GM19468 (cell line): ENCODE data around the gene HOXB4.
"Not testable (repeated sequence)": the region's sequence is repeated elsewhere in the genome, so short reads cannot be mapped to it uniquely, and the experiment has no call there.

Source experiments
- ATAC-seq: cut with Tn5 transposase; IDR thresholded peaks from one replicate; pipeline ENCODE4 v1.9.1; 2021; ENCODE audit warnings: mild to moderate bottlenecking, moderate library complexity, moderate number of reproducible peaks; ENCODE audit not compliant: unreplicated experiment; ENCODE audit errors: extremely low read depth

The HOXB4 gene

DNA sequence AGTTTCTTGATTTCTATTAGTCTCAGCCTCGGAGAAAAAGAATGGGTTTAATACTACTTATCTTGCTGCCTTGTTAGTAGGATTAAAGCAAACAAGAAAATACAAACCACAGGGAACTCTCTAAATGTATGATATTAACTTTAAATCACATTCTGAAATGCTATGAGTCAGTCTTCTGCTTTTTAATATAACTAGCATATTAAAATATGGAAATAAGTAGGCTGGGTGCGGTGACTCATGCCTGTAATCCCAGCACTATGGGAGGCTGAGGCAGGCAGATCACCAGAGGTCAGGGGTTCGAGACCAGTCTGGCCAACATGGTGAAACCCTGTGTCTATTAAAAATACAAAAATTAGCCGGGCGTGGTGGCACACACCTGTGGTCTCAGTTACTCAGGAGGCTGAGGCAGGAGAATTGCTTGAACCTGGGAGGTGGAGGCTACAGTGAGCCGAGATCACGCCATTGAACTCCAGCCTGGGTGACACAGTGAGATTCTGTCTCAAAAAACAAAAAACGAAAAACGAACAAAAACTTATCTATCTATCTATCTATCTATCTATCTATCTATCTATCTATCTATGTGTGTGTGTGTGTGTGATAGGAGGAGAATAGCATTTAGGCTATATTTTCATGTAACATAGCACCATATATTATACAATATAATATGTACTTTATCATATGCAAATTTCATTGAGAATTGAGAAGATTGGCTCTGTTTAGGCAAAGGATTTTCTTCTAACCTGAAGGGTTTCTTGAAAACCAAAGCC, 42.2 kb downstream of the HOXB4 start:
- not testable (repeated sequence) for ATAC-seq

DNA sequence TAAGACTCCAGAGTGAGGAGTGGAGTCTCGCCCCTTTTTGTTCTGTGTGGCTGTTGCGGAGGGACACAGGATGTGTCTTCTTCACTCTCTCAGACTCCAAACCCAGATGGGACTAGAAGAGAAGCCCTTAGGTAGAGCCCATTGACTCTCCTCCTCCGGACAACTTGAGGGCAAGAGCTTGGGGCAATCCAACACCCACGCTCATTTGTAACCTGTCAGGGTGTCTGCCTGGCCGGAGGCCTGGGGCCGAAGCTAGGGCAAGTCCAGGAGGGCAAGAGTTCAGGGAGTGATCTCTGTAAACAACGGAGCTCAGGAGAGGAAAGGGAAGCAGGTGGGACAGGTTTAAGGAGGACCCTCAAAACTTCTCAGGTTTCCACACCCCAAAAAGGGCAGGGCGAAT, 45.9 kb downstream of the HOXB4 start:
- no peak for ATAC-seq

DNA sequence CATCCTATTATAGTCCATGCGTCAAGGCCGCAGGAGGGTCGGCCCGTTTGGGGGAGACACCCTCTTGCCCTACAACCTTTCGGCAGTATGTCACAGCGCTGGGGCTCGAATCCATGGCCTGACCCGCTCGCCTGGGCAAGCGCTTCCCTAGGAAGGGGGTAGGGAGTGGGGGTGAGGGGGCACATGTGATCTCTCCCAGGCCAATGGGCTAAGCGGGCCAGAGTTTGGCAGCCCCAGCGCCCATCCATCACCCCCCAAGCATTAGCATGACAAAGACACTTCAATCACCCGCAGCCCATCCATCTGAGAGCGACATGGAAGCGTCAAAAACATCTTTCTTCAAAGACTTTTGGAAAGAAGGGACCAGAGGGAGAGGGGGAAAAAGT, 47.3 kb downstream of the HOXB4 start, which contains the start of gene HOXB1:
Gene HOXB1 (minus strand): TSS at position 125 of the 386 bp plus-strand sequence. CDS start 107 bp downstream, at position 18.
- ATAC-seq = no peak

DNA sequence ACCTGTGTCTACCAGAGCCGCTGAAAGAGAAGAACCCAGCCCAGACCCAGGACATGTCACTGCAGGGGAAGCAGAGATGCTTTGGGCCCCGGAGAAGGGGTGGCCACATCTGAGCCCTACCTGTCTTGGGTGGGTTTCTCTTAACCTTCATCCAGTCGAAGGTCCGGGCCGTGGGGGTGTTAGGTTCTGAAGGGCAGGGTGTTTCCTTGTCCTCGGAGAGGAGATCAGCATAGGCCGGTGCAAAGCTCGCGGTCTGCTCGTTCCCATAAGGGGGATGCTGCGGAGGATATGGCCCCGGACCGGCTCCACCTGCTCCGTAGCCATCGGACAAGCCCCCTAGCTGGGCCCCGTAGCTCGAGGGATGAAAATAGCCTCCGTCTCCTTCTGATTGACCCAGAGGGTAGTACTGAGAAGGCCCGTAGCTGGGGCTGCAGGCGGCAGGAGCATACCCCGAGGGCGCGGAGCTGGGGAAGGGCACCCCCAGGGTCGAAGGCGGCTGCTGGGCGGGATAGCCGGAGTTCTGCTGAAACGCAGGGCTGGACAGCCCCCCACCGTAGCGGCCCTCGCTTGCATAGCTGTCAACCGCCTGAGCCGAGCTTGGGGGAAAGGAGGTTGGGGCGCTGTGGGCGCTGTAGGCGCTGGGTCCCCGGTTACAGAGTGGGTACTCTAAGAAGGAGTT, 47.8 kb downstream of the HOXB4 start:
- no peak for ATAC-seq

DNA sequence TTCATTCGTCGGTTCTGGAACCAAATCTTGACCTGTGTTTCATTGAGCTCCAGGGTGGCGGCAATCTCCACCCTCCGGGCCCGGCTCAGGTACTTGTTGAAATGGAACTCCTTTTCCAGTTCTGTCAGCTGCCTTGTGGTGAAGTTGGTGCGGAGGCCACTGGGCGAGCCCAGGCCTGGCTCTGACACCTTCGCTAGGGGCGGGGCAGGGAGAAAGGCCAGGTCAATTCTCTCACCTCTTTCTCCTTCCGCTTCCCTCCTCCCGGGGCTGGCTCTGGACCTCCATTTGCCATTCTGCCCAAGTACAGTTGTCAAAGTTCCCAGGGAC, 48.5 kb downstream of the HOXB4 start:
- ATAC-seq = no peak

DNA sequence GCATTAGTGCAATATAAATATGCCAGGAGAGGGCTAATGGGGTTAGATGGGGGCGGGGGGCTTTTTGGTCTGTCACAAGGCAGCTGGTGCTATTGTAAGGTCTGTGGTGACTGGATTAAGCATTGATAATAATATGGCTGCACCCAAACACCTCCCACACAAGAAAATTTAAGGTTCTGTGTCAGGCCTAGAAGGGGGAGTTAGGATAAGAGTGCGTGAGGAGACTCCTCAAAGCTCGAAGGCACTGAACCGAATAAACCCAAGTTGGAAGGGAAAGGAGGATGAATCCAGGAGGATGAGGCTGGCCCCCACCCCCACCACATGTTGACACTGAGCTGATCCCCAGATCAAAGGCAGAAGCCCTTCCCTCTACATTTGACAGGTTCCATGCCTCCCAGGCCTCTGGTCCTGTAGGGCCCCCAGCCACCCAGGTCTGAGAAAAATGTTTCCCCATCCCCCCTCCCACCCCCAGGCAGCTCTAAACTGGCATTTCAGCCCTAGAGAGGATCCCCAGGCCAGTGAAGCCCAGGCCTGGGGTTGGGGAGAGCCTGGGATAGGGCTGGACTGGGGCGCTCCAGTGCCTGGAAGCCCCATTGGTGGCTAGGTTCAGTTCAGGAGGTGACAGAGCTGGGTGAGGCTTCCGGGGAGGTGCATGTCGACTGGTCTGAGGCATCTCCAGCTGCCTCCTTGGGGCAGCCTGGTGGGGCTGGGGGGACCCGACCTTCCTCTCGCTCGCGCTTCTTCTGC, 49.0 kb downstream of the HOXB4 start:
- ATAC-seq = no peak

DNA sequence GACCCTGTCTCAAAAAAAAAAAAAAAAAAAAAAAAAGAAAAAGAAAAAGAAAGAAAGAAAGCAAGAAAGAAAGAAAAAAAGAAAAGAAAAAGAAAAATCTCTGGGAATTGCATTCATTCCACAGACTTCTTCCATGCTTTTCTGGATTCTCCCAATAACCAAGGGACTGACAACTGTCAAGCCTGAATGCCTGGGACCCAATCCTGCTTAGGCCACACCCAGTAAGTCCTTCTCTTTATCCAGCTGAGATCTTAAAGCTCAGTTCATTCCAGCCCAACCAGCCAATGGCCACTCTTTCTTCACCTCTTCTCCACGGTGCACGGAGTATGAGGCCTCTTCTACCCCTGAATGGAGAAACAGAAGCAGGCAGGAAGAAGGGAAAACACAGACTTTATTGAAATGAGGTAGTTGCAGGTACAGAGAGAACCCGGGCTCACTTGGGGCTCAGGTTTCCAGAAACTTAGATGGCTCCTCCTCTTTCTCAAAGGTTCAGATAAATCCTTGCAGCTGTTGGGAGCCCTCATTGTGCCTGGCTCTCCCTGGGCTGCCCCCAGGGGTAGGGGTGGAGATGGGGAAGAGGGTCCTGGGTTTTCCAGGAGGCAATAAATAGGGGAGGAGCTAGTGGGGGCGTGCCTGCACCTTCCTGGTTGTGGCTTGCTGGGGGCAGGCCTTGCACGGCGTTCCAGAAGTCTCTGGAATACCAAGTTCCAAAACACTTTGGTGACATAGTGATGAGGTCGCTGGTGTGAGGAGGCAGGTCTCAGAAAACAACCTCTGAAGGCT, 49.8 kb downstream of the HOXB4 start:
- no peak for ATAC-seq

DNA sequence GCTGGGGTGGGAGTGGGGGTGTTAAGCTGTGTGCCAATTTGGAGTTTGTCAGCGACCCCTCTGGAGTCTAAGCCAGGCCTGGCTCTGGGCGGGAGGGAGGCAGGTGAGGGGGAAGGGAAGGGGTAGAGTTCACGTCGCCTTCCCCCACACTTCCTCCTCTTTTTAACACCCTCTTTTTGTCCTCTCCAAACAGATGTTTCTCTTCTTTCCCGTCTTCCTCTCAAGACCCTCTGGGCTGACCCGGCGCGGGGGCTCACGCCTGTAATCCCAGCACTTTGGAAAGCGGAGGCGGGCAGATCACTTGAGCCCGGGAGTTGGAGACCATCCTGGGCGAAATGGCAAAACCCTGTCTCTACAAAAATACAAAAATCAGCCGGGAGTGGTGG, 50.6 kb downstream of the HOXB4 start:
- no peak for ATAC-seq

DNA sequence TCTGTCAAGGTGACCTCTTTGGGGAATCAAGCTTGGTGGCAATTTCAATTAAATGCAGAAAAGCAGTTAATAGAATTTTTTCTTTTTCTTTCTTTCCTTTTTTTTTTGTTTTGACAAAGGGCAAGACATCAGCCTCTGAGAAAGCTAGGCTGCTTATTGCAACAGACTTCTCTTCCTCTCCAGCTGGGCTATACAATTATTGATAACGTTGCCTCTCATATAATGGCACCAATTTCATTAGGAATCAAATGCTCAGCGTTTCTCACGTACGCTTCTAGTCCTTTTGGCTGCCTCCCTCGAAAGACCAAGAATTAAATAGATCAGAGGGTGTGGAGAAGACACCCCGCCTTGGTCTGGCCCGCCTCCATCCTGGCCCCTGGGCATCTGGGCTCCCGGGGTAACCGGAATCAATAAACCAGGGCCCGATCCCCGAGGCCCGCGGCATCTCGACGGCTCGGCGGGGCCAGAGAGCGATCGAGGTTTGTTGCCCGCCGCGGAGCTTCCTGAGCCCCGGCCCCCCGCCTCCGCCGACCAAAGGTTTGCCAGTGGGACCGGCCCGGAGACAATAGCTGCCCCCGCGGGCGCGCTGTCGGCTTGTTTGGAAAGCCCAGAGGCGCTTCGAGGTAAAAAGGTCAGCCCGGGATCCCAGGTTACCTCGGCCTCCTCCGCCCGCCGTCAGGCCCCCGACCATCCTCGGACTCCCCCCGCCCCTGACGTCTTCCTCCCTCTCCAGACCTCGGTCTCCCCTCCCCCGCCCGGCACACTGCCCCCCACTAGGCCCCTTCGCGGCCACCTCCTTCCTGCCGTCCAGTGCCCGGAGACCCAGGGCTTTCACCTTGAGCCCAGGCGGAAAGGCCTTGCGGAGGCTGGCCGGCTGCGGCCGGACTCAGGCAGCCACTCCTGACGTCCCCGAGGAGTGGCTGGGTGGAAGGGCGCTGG, 51.3 kb downstream of the HOXB4 start:
- ATAC-seq = no peak
